Measurements from ENCODE around the gene YARS1.

DNA sequence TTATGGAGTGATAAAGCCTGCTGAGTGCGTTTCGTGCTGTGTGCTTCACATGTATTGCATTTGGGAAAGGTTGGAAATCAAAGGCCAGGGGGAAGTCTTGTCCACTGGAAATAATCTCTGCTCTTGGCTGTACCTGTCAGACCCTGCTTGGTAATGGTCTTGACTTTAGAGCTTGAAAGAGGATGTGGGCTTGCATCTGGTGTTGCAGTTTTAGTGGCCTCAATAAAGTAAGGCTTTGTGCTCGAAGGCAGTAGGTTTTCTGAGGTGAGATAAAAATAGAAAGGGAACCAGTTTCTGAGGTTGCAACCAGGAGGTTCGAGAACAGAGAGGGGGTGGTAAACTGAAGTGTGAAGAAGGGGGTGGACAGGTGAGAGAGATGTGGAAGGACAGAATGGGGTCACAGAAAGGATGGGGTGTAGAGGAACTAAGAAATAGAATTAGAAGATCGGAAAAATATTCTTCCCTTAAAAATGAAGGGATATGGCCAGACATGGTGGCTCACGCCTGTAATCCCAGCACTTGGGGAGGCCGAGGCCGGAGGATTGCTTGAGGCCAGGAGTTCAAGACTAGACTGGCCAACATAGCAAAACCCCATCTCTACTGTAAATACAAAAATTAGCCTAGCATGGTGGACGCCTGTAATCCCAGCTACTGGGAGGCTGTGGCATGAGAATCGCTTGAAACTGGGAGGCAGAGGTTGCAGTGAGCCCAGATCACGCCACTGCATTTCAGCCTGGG lies 1.8 kb upstream of the YARS1 start:
- no peak for TF ChIP-seq RAD21 (conservative IDR thresholded peaks at IDR 0.05)
- TF ChIP-seq, protein P1, sequence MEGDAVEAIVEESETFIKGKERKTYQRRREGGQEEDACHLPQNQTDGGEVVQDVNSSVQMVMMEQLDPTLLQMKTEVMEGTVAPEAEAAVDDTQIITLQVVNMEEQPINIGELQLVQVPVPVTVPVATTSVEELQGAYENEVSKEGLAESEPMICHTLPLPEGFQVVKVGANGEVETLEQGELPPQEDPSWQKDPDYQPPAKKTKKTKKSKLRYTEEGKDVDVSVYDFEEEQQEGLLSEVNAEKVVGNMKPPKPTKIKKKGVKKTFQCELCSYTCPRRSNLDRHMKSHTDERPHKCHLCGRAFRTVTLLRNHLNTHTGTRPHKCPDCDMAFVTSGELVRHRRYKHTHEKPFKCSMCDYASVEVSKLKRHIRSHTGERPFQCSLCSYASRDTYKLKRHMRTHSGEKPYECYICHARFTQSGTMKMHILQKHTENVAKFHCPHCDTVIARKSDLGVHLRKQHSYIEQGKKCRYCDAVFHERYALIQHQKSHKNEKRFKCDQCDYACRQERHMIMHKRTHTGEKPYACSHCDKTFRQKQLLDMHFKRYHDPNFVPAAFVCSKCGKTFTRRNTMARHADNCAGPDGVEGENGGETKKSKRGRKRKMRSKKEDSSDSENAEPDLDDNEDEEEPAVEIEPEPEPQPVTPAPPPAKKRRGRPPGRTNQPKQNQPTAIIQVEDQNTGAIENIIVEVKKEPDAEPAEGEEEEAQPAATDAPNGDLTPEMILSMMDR (IDR thresholded peaks at IDR 0.05; ENCODE audit: poor library complexity, severe bottlenecking), result no peak
- no peak for TF ChIP-seq EP300 (conservative IDR thresholded peaks at IDR 0.05; ENCODE audit: poor library complexity, severe bottlenecking)
- no peak for TF ChIP-seq EZH2 (IDR thresholded peaks at IDR 0.05; ENCODE audit: borderline replicate concordance, insufficient read depth, low read length, poor library complexity, severe bottlenecking)

All from neural cell (in vitro differentiated cells).